WTC11 (cell line): ENCODE results near the gene CYBB. TPM values are rescaled to one million over a fixed set of nuclear protein-coding genes. Genes with fewer than 3 reads are reported as not detected.

Experiments
- ATAC-seq: fragments of 200-7000 bp; cut with Tn5 transposase; 2 replicates; pipeline ENCODE4 v1.10.0; 2021; ENCODE audit warnings: mild to moderate bottlenecking, moderate library complexity
- CTCF ChIA-PET: fragments of 300-600 bp; sonication (Branson Sonifier 250); formaldehyde crosslinking; loops from one replicate; lab custom pipeline; 2021; ENCODE audit warnings: antibody characterized with exemption; lab: Charles Lee
- POLR2A ChIA-PET: fragments of 350-600 bp; sonication (Branson Sonifier 250); formaldehyde crosslinking; loops from one replicate; lab custom pipeline; 2021; ENCODE audit warnings: antibody characterized with exemption; lab: Charles Lee
- DNase-seq: peaks from one replicate; pipeline ENCODE4 v3.0.0; 2021; ENCODE audit warnings: low spot score
- H3K27ac Mint-ChIP-seq: 2 replicates; pipeline ENCODE4 v1.8.0; 2021; ENCODE audit warnings: mixed read lengths
- H3K27me3 Mint-ChIP-seq: 2 replicates; pipeline ENCODE4 v1.8.0; 2021; ENCODE audit warnings: low read depth, mild to moderate bottlenecking, moderate library complexity, mixed read lengths
- H3K36me3 Mint-ChIP-seq: 2 replicates; pipeline ENCODE4 v1.8.0; 2021; ENCODE audit warnings: mixed read lengths
- H3K4me1 Mint-ChIP-seq: 2 replicates; pipeline ENCODE4 v1.8.0; 2022; ENCODE audit warnings: mixed read lengths
- H3K4me3 Mint-ChIP-seq: 2 replicates; pipeline ENCODE4 v1.8.0; 2021; ENCODE audit warnings: mild to moderate bottlenecking, moderate library complexity, mixed read lengths
- H3K9me3 Mint-ChIP-seq: 2 replicates; pipeline ENCODE4 v1.8.0; 2021; ENCODE audit warnings: mixed read lengths
- EMX1 ChIP-seq: fragments of 250-450 bp; sonication (Bioruptor Pico); IDR thresholded peaks from 2 replicates; pipeline ENCODE4 v1.8.0; 2021; ENCODE audit warnings: mild to moderate bottlenecking
- ERG ChIP-seq: fragments of 250-450 bp; sonication (Bioruptor Pico); IDR thresholded peaks from 2 replicates; pipeline ENCODE4 v1.8.0; 2021; ENCODE audit warnings: mild to moderate bottlenecking
- ETV6 ChIP-seq: sonication (generic); formaldehyde crosslinking; IDR thresholded peaks from 2 replicates; pipeline ENCODE4 v1.8.1; 2022; ENCODE audit warnings: mild to moderate bottlenecking, missing genetic modification reagents
- GABPB1 ChIP-seq: sonication (generic); formaldehyde crosslinking; IDR thresholded peaks from 2 replicates; pipeline ENCODE4 v1.8.1; 2023; ENCODE audit warnings: mild to moderate bottlenecking, missing genetic modification reagents
- GRHL2 ChIP-seq: fragments of 250-450 bp; sonication (Bioruptor Pico); IDR thresholded peaks from 2 replicates; pipeline ENCODE4 v1.8.0; 2022; ENCODE audit warnings: mild to moderate bottlenecking, moderate library complexity; ENCODE audit not compliant: insufficient replicate concordance, severe bottlenecking
- JAZF1 ChIP-seq: fragments of 250-450 bp; sonication (Bioruptor Pico); IDR thresholded peaks from 2 replicates; pipeline ENCODE4 v1.9.0; 2021; ENCODE audit warnings: moderate library complexity, mild to moderate bottlenecking, inconsistent platforms
- JUN ChIP-seq: sonication (generic); formaldehyde crosslinking; IDR thresholded peaks from 2 replicates; pipeline ENCODE4 v1.8.0; 2023; ENCODE audit warnings: mild to moderate bottlenecking, missing genetic modification reagents
- SMAD3 ChIP-seq: sonication (generic); formaldehyde crosslinking; IDR thresholded peaks from 2 replicates; pipeline ENCODE4 v1.8.0; 2022; ENCODE audit warnings: missing genetic modification reagents, mild to moderate bottlenecking, borderline replicate concordance
- TCF7 ChIP-seq: sonication (generic); formaldehyde crosslinking; IDR thresholded peaks from 2 replicates; pipeline ENCODE4 v1.8.0; 2022; ENCODE audit warnings: mild to moderate bottlenecking, low read depth, missing genetic modification reagents, moderate library complexity
- USF2 ChIP-seq: sonication (generic); formaldehyde crosslinking; IDR thresholded peaks from 2 replicates; pipeline ENCODE4 v1.8.1; 2023; ENCODE audit warnings: mild to moderate bottlenecking, missing genetic modification reagents, moderate library complexity
- ZBTB21 ChIP-seq: sonication (generic); formaldehyde crosslinking; IDR thresholded peaks from 2 replicates; pipeline ENCODE4 v1.8.1; 2023; ENCODE audit warnings: mild to moderate bottlenecking, missing genetic modification reagents, borderline replicate concordance
- ZNF121 ChIP-seq: sonication (generic); formaldehyde crosslinking; IDR thresholded peaks from 2 replicates; pipeline ENCODE4 v1.8.0; 2023; ENCODE audit warnings: missing genetic modification reagents
- ZNF219 ChIP-seq: sonication (generic); formaldehyde crosslinking; IDR thresholded peaks from 2 replicates; pipeline ENCODE4 v1.8.0; 2023; ENCODE audit warnings: missing genetic modification reagents, mild to moderate bottlenecking, borderline replicate concordance
- ZSCAN18 ChIP-seq: fragments of 250-450 bp; sonication (Bioruptor Pico); IDR thresholded peaks from 2 replicates; pipeline ENCODE4 v2.1.2; 2022; ENCODE audit warnings: mild to moderate bottlenecking, moderate library complexity
- total RNA-seq: library from RNA; stranded (reverse); gene quantifications from 3 replicates; pipeline ENCODE4 v1.2.3, GENCODE V29; 2021
- TF ChIP-seq, protein P1 (sequence below): sonication (generic); formaldehyde crosslinking; IDR thresholded peaks from 2 replicates; pipeline ENCODE4 v1.8.1; 2022; ENCODE audit warnings: missing genetic modification reagents, borderline replicate concordance
- TF ChIP-seq, protein P2 (sequence below): sonication (generic); formaldehyde crosslinking; IDR thresholded peaks from 2 replicates; pipeline ENCODE4 v1.8.1; 2023; ENCODE audit warnings: mild to moderate bottlenecking, missing genetic modification reagents
- TF ChIP-seq, protein P3 (sequence below): fragments of 250-450 bp; sonication (Bioruptor Pico); IDR thresholded peaks from 2 replicates; pipeline ENCODE4 v1.9.0; 2021; ENCODE audit warnings: moderate library complexity, mild to moderate bottlenecking, inconsistent platforms, borderline replicate concordance
- TF ChIP-seq, protein P4 (sequence below): sonication (generic); formaldehyde crosslinking; IDR thresholded peaks from 2 replicates; pipeline ENCODE4 v1.8.1; 2022; ENCODE audit warnings: mild to moderate bottlenecking, moderate library complexity, missing genetic modification reagents

The CYBB gene
- total RNA-seq, 1 experiment from 2014 or later: 0.22 TPM

DNA sequence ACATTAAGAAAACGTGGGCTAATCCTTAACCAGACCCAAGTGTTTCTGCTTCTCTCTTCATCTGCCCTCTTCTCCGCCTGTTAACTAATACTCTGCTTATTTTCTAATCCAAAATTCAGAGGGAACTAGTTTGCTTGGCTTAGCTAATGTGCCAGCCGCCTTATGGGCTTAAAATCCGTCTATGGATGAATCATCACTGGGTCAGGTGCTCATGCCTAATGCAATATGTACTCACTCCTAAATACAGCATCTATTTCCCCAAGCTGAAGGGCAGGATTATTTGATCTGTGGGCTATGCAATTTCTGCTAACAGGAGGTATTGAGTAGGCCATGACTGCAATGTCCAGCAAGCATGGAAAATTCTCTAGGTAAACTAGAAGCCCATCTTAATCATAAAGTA, 55.1 kb downstream of the CYBB start:
- ATAC-seq (no peak), DNase-seq (no peak)
- H3K27me3 Mint-ChIP-seq: no peaks in the 10 kb centered on the region
- H3K36me3 Mint-ChIP-seq: no peaks in the 10 kb centered on the region
- no peak overlapping the region for H3K4me3 Mint-ChIP-seq
- no peak for TF ChIP-seq ZBTB21 (CRISPR knock-in tag)
- H3K27ac Mint-ChIP-seq: no peak overlapping the region
- CTCF ChIA-PET: no interaction called here
- POLR2A ChIA-PET: no interaction called here
- no peaks in the 10 kb centered on the region for H3K9me3 Mint-ChIP-seq
- no peaks in the 10 kb centered on the region for H3K4me1 Mint-ChIP-seq

GRCh38 chrX:37840931-37841330, 61.1 kb downstream of the CYBB start:
- H3K9me3 Mint-ChIP-seq: no peaks in the 10 kb centered on the region
- ATAC-seq (no peak), DNase-seq (no peak)
- no peak for TF ChIP-seq ZNF121 (CRISPR knock-in tag)
- TF ChIP-seq ZSCAN18 (CRISPR knock-in tag): no peak
- TF ChIP-seq, protein P1, sequence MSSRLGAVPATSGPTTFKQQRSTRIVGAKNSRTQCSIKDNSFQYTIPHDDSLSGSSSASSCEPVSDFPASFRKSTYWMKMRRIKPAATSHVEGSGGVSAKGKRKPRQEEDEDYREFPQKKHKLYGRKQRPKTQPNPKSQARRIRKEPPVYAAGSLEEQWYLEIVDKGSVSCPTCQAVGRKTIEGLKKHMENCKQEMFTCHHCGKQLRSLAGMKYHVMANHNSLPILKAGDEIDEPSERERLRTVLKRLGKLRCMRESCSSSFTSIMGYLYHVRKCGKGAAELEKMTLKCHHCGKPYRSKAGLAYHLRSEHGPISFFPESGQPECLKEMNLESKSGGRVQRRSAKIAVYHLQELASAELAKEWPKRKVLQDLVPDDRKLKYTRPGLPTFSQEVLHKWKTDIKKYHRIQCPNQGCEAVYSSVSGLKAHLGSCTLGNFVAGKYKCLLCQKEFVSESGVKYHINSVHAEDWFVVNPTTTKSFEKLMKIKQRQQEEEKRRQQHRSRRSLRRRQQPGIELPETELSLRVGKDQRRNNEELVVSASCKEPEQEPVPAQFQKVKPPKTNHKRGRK: no peak
- TF ChIP-seq JUN (CRISPR knock-in tag): no peak
- TF ChIP-seq, all 79 proteins: peak for 0
- CTCF ChIA-PET: no interaction called here
- Mint-ChIP-seq H3K27ac (no peak overlapping the region), H3K36me3 (no peaks in the 10 kb centered on the region), H3K27me3 (no peaks in the 10 kb centered on the region), H3K4me3 (no peak overlapping the region), H3K4me1 (no peaks in the 10 kb centered on the region)
- POLR2A ChIA-PET: no interaction called here

GRCh38 chrX:37844622-37845021, 64.8 kb downstream of the CYBB start:
- Mint-ChIP-seq H3K36me3 (no peaks in the 10 kb centered on the region), H3K27me3 (peaks cover 1% of the 10 kb centered on the region; the same call in 1 of the 2 replicates), H3K4me1 (no peaks in the 10 kb centered on the region), H3K9me3 (no peaks in the 10 kb centered on the region), H3K4me3 (no peak overlapping the region)
- ChIA-PET CTCF (no interaction called here), POLR2A (no interaction called here)
- no peak for ATAC-seq
- TF ChIP-seq, protein P2, sequence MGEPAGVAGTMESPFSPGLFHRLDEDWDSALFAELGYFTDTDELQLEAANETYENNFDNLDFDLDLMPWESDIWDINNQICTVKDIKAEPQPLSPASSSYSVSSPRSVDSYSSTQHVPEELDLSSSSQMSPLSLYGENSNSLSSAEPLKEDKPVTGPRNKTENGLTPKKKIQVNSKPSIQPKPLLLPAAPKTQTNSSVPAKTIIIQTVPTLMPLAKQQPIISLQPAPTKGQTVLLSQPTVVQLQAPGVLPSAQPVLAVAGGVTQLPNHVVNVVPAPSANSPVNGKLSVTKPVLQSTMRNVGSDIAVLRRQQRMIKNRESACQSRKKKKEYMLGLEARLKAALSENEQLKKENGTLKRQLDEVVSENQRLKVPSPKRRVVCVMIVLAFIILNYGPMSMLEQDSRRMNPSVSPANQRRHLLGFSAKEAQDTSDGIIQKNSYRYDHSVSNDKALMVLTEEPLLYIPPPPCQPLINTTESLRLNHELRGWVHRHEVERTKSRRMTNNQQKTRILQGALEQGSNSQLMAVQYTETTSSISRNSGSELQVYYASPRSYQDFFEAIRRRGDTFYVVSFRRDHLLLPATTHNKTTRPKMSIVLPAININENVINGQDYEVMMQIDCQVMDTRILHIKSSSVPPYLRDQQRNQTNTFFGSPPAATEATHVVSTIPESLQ: no peak
- TF ChIP-seq ERG (CRISPR knock-in tag) (no peak), SMAD3 (CRISPR knock-in tag) (no peak)
- TF ChIP-seq, all 79 proteins: peak for 0
- no peak overlapping the region for H3K27ac Mint-ChIP-seq
- no peak for DNase-seq

DNA sequence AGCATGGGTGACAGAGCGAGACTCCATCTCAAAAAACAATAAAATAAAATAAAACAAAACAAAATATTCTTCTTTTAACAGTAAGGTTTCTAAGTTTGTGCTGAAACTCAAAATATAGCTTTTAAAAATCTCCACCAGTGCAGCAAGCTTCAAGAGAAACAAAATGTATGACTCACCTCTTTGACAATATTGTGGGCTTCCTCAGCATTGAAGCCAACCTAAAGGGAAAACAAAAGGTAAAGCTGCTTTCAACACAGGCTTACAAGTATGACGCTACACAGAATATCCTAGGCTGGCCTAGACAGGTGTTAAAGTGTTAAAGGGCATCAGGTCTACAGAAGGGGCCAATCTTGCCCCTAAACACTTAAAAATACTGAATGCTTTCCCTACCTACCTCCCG, 66.3 kb downstream of the CYBB start:
- Mint-ChIP-seq H3K36me3 (no peaks in the 10 kb centered on the region), H3K27ac (no peak overlapping the region), H3K4me1 (no peaks in the 10 kb centered on the region), H3K4me3 (peak overlapping the region; percentile 56), H3K27me3 (peaks cover 2% of the 10 kb centered on the region; the same call in 1 of the 2 replicates), H3K9me3 (no peaks in the 10 kb centered on the region)
- POLR2A ChIA-PET: no interaction called here
- CTCF ChIA-PET: no interaction called here
- ATAC-seq: no peak
- DNase-seq: no peak
- TF ChIP-seq ETV6 (CRISPR knock-in tag) (no peak), USF2 (CRISPR knock-in tag) (no peak), GABPB1 (CRISPR knock-in tag) (no peak), ZNF219 (CRISPR knock-in tag) (no peak), GRHL2 (CRISPR knock-in tag) (no peak), JAZF1 (CRISPR knock-in tag) (no peak), TCF7 (CRISPR knock-in tag) (no peak), EMX1 (CRISPR knock-in tag) (no peak)
- TF ChIP-seq, protein P3, sequence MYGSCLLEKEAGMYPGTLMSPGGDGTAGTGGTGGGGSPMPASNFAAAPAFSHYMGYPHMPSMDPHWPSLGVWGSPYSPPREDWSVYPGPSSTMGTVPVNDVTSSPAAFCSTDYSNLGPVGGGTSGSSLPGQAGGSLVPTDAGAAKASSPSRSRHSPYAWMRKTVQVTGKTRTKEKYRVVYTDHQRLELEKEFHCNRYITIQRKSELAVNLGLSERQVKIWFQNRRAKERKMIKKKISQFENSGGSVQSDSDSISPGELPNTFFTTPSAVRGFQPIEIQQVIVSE (CRISPR knock-in tag): no peak
- TF ChIP-seq, protein P4, sequence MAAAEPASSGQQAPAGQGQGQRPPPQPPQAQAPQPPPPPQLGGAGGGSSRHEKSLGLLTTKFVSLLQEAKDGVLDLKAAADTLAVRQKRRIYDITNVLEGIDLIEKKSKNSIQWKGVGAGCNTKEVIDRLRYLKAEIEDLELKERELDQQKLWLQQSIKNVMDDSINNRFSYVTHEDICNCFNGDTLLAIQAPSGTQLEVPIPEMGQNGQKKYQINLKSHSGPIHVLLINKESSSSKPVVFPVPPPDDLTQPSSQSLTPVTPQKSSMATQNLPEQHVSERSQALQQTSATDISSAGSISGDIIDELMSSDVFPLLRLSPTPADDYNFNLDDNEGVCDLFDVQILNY (CRISPR knock-in tag): no peak
- TF ChIP-seq, protein P1: no peak
